Measurements from ENCODE around the gene FRY.

The FRY gene

GRCh38 chr13:32086791-32087441 lies 55.3 kb downstream of the FRY start:
- no peak for DNase-seq

- no peak for DNase-seq
These were observed 56.6 kb downstream of the FRY start for GRCh38 chr13:32087955-32088747.

- DNase-seq = no peak
These were observed 60.9 kb downstream of the FRY start for GRCh38 chr13:32092496-32092895.

GRCh38 chr13:32093006-32093405 lies 61.4 kb downstream of the FRY start:
- DNase-seq = no peak

GRCh38 chr13:32098272-32098671 lies 66.7 kb downstream of the FRY start:
- no peak for DNase-seq

- DNase-seq = no peak
These were observed 74.2 kb downstream of the FRY start for GRCh38 chr13:32105653-32106313.

GRCh38 chr13:32107474-32107873 lies 75.9 kb downstream of the FRY start:
- no peak for DNase-seq

GRCh38 chr13:32107973-32108372 lies 76.4 kb downstream of the FRY start:
- no peak for DNase-seq

GRCh38 chr13:32113532-32113931 lies 82.0 kb downstream of the FRY start:
- DNase-seq = no peak

- no peak for DNase-seq
These were observed 82.8 kb downstream of the FRY start for GRCh38 chr13:32114284-32114950.

GRCh38 chr13:32115066-32115465 lies 83.5 kb downstream of the FRY start:
- no peak for DNase-seq

GRCh38 chr13:32116210-32116609 lies 84.6 kb downstream of the FRY start:
- no peak for DNase-seq

- no peak for DNase-seq
These were observed 85.4 kb downstream of the FRY start for GRCh38 chr13:32117001-32117400.

- DNase-seq = no peak
These were observed 86.1 kb downstream of the FRY start for GRCh38 chr13:32117701-32118100.

GRCh38 chr13:32121316-32121715 lies 89.7 kb downstream of the FRY start:
- DNase-seq = no peak

- DNase-seq = no peak
These were observed 93.2 kb downstream of the FRY start for GRCh38 chr13:32124743-32125142.

- DNase-seq = no peak
These were observed 93.7 kb downstream of the FRY start for GRCh38 chr13:32125221-32125689.

GRCh38 chr13:32125751-32126150 lies 94.2 kb downstream of the FRY start:
- DNase-seq = no peak

- no peak for DNase-seq
These were observed 94.7 kb downstream of the FRY start for GRCh38 chr13:32126278-32126677.

- DNase-seq = no peak
These were observed 95.2 kb downstream of the FRY start for GRCh38 chr13:32126756-32127155.

- DNase-seq = no peak
These were observed 96.1 kb downstream of the FRY start for GRCh38 chr13:32127691-32128090.

- DNase-seq = no peak
These were observed 102.9 kb downstream of the FRY start for GRCh38 chr13:32134241-32135055.
